Esophagus muscularis mucosa (tissue), 4 donors: ENCODE measurements around the gene PSMD8. TPM values are rescaled to one million over a fixed set of nuclear protein-coding genes. Genes with fewer than 3 reads are reported as not detected.
A peak's percentile ranks its signal among the peaks of the same experiment; 100 is the strongest.

Source experiments
- DNase-seq: peaks from one replicate; pipeline ENCODE4 v3.0.0-alpha.2; 2017; ENCODE audit errors: extremely low spot score
- H3K27ac ChIP-seq, 4 donors: fragments of 200-600 bp; sonication (generic); replicated peaks in 1 of 4; 1 replicate in 3 of 4; 2 replicates in 1 of 4; pipeline ENCODE4 v1.5.1; 2016 to 2019; ENCODE audit warnings: mild to moderate bottlenecking in 1 of 4
- H3K27me3 ChIP-seq, 4 donors: fragments of 200-600 bp; sonication (generic); one replicate each; pipeline versions ENCODE4 v1.5.1 to v1.6.0; 2016 to 2019
- H3K36me3 ChIP-seq, 4 donors: fragments of 200-600 bp; sonication (generic); one replicate each; pipeline ENCODE4 v1.5.1; 2016 to 2019
- H3K4me1 ChIP-seq, 4 donors: fragments of 200-600 bp; sonication (generic); one replicate each; pipeline ENCODE4 v1.5.1; 2016 to 2019
- H3K4me3 ChIP-seq, 4 donors: fragments of 200-600 bp; sonication (generic); 1 replicate in 2 of 4; 2 replicates in 2 of 4; pipeline ENCODE4 v1.5.1; 2016 to 2019; ENCODE audit warnings: mild to moderate bottlenecking in 4 of 4, moderate library complexity in 1 of 4
- H3K9me3 ChIP-seq, 4 donors: fragments of 200-600 bp; sonication (generic); 1 replicate in 3 of 4; 2 replicates in 1 of 4; pipeline ENCODE4 v1.5.1; 2016 to 2019
- EP300 ChIP-seq: sonication (generic); formaldehyde crosslinking; IDR thresholded peaks from one replicate; pipeline ENCODE4 v1.6.1; 2017; ENCODE audit warnings: antibody characterized with exemption
- POLR2A ChIP-seq: fragments of 450-650 bp; IDR thresholded peaks from one replicate; pipeline ENCODE4 v1.6.1; 2017; ENCODE audit warnings: antibody characterized with exemption, moderate library complexity, mild to moderate bottlenecking, low read depth
- POLR2AphosphoS5 ChIP-seq, 2 donors: sonication (generic); formaldehyde crosslinking; IDR thresholded peaks; one replicate each; pipeline ENCODE4 v1.6.1; 2017; ENCODE audit warnings: antibody characterized with exemption in 2 of 2
- WGBS: methylation state at CpG from one replicate; pipeline ENCODE4 v1.1.5; 2018; 5-methylcytosine and 5-hydroxymethylcytosine counted together
- intact Hi-C: fragments of 100-400 bp; cut with DNase I; formaldehyde crosslinking; loops from one replicate; pipeline ENCODE4 v1.15.1; 2023
- total RNA-seq, 4 donors: library from RNA; depleted of rRNA; stranded (reverse); fragments of >200 nt; gene quantifications; one replicate each; pipeline versions ENCODE4 v1.1.0 to v1.2.1, GENCODE V29; 2016
- TF ChIP-seq, protein P1 (sequence below), 3 experiments: fragments of 200-600 bp in 2 of 3; fragments of 450-650 bp in 1 of 3; sonication (generic) in 2 of 3; IDR thresholded peaks; one replicate each; pipeline ENCODE4 v1.5.1; 2017 to 2019; ENCODE audit warnings: antibody characterized with exemption in 3 of 3, mild to moderate bottlenecking in 2 of 3, moderate library complexity in 1 of 3

PSMD8 gene
- total RNA-seq, 4 donors from 2014 or later: 145 to 259 (median 212) TPM

DNA sequence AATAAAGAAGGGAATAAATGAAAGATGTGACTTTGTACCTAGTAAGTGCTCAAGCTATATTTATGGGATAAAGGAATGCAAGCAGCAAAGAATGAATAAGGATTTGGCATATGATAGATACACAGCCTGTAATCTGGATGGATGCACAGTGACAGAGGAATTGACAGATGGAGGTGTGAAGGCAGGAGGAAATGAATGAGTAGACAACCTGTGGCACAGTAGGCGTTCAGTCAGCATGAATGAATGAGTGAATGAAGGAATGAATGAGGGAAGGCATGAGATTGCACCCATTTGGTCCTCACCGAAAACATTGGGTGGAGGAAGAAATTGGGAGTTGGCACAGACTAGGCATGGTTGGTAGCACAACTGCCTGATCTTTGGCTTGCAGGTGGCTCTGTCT lies 4.8 kb upstream of the PSMD8 start:
- Histone ChIP-seq H3K27ac (no peak overlapping the region), H3K4me3 (no peak overlapping the region), H3K27me3 (peaks cover 0 to 32% (median 0%) of the 10 kb centered on the region in 4 donors), H3K4me1 (peaks cover 0 to 5% (median 4%) of the 10 kb centered on the region in 4 donors), H3K36me3 (no peaks in the 10 kb centered on the region), H3K9me3 (no peaks in the 10 kb centered on the region)
- WGBS: 86% methylated on average over 2 of the region's 2 CpGs
- TF ChIP-seq, protein P1, sequence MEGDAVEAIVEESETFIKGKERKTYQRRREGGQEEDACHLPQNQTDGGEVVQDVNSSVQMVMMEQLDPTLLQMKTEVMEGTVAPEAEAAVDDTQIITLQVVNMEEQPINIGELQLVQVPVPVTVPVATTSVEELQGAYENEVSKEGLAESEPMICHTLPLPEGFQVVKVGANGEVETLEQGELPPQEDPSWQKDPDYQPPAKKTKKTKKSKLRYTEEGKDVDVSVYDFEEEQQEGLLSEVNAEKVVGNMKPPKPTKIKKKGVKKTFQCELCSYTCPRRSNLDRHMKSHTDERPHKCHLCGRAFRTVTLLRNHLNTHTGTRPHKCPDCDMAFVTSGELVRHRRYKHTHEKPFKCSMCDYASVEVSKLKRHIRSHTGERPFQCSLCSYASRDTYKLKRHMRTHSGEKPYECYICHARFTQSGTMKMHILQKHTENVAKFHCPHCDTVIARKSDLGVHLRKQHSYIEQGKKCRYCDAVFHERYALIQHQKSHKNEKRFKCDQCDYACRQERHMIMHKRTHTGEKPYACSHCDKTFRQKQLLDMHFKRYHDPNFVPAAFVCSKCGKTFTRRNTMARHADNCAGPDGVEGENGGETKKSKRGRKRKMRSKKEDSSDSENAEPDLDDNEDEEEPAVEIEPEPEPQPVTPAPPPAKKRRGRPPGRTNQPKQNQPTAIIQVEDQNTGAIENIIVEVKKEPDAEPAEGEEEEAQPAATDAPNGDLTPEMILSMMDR (IDR thresholded peaks at IDR 0.05): no peak
- TF ChIP-seq EP300 (no peak), POLR2A (no peak), POLR2AphosphoS5 (IDR thresholded peaks at IDR 0.05) (no peak)
- DNase-seq: no peak
- intact Hi-C loops: no loop called here

DNA sequence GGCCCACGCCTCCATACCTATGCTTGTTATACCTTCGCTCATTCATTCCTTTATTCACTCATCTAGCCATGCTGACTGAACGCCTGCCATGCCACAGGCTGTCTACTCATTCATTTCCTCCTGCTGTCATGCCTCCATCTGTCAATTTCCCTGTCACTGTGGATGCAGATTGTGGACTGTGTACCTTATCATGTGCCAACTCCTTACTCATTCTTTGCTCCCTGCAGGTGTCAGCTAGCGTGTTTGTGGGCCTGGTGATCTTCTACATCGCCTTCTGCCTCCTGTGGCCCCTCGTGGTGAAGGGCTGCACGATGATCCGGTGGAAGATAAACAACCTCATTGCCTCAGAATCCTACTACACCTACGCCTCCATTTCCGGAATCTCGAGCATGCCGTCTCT lies 4.1 kb upstream of the PSMD8 start:
- 74% methylated on average over 12 of the region's 12 CpGs for WGBS
- H3K27me3 ChIP-seq: peaks cover 0 to 32% (median 0%) of the 10 kb centered on the region in 4 donors
- DNase-seq: no peak
- H3K36me3 ChIP-seq: no peaks in the 10 kb centered on the region
- no peak for TF ChIP-seq POLR2A
- no peak for TF ChIP-seq EP300
- TF ChIP-seq POLR2AphosphoS5 (IDR thresholded peaks at IDR 0.05): no peak
- TF ChIP-seq, protein P1 (IDR thresholded peaks at IDR 0.05): no peak
- H3K4me1 ChIP-seq: peaks cover 3 to 9% (median 6%) of the 10 kb centered on the region in 4 donors
- H3K9me3 ChIP-seq: no peaks in the 10 kb centered on the region
- H3K27ac ChIP-seq: no peak overlapping the region
- intact Hi-C loops: no loop called here
- H3K4me3 ChIP-seq: no peak overlapping the region

DNA sequence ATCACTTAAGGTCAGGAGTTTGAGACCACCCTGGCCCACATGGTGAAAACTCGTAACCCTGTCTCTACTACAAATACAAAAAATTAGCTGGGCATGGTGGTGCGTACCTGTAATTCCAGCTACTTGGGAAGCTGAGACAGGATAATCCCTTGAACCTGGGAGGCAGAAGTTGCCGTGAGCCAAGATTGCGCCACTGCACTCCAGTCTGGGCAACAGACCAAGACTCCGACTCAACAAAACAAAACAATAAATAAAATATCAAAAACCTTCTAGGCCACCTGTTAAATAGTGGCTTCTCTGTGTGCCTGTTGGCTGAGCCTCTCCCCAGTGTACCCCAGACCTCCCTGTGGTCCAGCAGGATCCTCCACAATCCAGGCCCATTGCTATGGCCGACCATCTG lies 3.3 kb upstream of the PSMD8 start:
- Histone ChIP-seq H3K27ac (no peak overlapping the region), H3K36me3 (peaks cover 0 to 1% (median under 1%) of the 10 kb centered on the region in 4 donors), H3K9me3 (no peaks in the 10 kb centered on the region), H3K4me1 (peaks cover 11 to 17% (median 14%) of the 10 kb centered on the region in 4 donors), H3K27me3 (peaks cover 0 to 27% (median 0%) of the 10 kb centered on the region in 4 donors), H3K4me3 (no peak overlapping the region)
- intact Hi-C loops: no loop called here
- TF ChIP-seq EP300 (no peak), POLR2A (no peak)
- WGBS: 83% methylated on average over 5 of the region's 6 CpGs
- DNase-seq: no peak

DNA sequence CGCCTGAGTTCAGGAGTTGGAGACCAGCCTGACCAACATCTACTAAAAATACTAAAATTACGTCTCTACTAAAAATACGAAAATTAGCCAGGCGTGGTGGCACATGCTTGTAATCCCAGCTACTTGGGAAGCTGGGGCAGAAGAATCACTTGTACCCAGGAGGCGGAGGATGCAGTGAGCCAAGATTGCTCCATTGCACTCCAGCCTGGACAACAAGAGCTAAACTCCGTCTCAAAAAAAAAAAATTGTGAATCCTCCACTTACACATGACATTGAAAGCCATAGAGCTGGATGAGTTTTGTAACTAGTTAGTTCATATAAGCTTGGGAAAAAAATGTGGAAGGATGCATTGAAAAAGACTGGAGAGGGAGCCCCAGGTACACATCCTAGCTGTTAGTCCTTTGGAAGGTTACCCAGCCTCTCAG lies 452 bp upstream of the PSMD8 start:
- Histone ChIP-seq H3K36me3 (peaks cover under 1 to 29% (median 26%) of the 10 kb centered on the region in 4 donors), H3K27ac (peak overlapping the region; percentile 90 to 92 (median 91)), H3K4me1 (peaks cover 23 to 38% (median 31%) of the 10 kb centered on the region in 4 donors), H3K27me3 (peaks cover 0 to 6% (median 0%) of the 10 kb centered on the region in 4 donors), H3K9me3 (no peaks in the 10 kb centered on the region), H3K4me3 (peak overlapping the region; percentile 87 to 90 (median 90))
- TF ChIP-seq POLR2A (no peak), POLR2AphosphoS5 (IDR thresholded peaks at IDR 0.05) (no peak), EP300 (no peak)
- TF ChIP-seq, protein P1 (IDR thresholded peaks at IDR 0.05): no peak
- no peak for DNase-seq
- 74% methylated on average over 6 of the region's 6 CpGs for WGBS
- intact Hi-C loops: loop anchor here (2.0 kb wide), 1 partner anchor 37 kb away; no protein-coding TSS in a partner anchor

DNA sequence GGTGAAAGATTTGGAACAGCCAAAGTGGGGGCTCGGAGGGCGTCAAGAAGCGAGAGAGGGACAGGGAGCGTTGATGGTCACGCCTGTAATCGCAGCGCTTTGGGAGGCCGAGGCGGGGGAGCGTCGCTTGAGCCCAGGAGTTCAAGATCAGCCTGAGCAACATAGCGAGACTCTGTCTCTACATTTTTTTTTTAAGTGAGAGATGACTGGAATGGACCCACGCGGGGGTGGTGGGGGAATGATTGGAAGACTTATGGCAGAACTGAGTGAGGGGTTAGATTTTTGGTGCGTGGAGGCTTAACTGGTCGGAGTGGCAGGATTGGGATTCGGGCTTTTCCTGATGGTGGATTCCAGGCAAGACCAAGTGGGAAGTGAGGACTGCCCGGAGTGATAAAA lies 725 bp downstream of the PSMD8 start:
- TF ChIP-seq POLR2AphosphoS5 (IDR thresholded peaks at IDR 0.05): no peak
- TF ChIP-seq, protein P1 (IDR thresholded peaks at IDR 0.05): no peak
- TF ChIP-seq POLR2A: no peak
- TF ChIP-seq EP300: no peak
- intact Hi-C loops: loop anchor here (2.0 kb wide), 1 partner anchor 38 kb away; no protein-coding TSS in a partner anchor
- peaks cover 23 to 38% (median 31%) of the 10 kb centered on the region in 4 donors for H3K4me1 ChIP-seq
- peaks cover 6 to 40% (median 38%) of the 10 kb centered on the region in 4 donors for H3K36me3 ChIP-seq
- peaks cover 0 to 4% (median 0%) of the 10 kb centered on the region in 4 donors for H3K27me3 ChIP-seq
- H3K27ac ChIP-seq: peak overlapping the region; percentile 90 to 92 (median 91)
- H3K4me3 ChIP-seq: peak overlapping the region; percentile 87 to 90 (median 90)
- DNase-seq: no peak
- WGBS: 2% methylated on average over 17 of the region's 18 CpGs
- no peaks in the 10 kb centered on the region for H3K9me3 ChIP-seq
